Activated B cell treated with CpG ODN at 0.5 μM for 24 hours (primary cell): ENCODE data around the gene DMBT1. TPM values are rescaled to one million over a fixed set of nuclear protein-coding genes. Genes with fewer than 3 reads are reported as not detected.

Source experiments
- ATAC-seq: fragments of 200-7000 bp; cut with Tn5 transposase; one replicate; pipeline ENCODE4 v1.10.0; 2021; ENCODE audit warnings: low read depth, mild to moderate bottlenecking, moderate library complexity
- CTCF ChIA-PET: fragments of 350-600 bp; sonication (Branson Sonifier 250); formaldehyde crosslinking; loops from one replicate; lab custom pipeline; 2021; ENCODE audit warnings: antibody characterized with exemption; lab: Charles Lee
- POLR2A ChIA-PET: fragments of 350-600 bp; sonication (Branson Sonifier 250); formaldehyde crosslinking; loops from one replicate; lab custom pipeline; 2021; ENCODE audit warnings: antibody characterized with exemption; lab: Charles Lee
- DNase-seq: peaks from one replicate; pipeline ENCODE4 v3.0.0; 2022
- H3K27ac Mint-ChIP-seq: one replicate; pipeline ENCODE4 v1.8.0; 2020; ENCODE audit warnings: mixed read lengths
- H3K27me3 Mint-ChIP-seq: one replicate; pipeline ENCODE4 v1.8.0; 2021; ENCODE audit warnings: mixed read lengths
- H3K36me3 Mint-ChIP-seq: one replicate; pipeline ENCODE4 v1.8.0; 2021; ENCODE audit warnings: low read depth, mixed read lengths
- H3K4me1 Mint-ChIP-seq: one replicate; pipeline ENCODE4 v1.8.0; 2021; ENCODE audit warnings: mixed read lengths
- H3K4me3 Mint-ChIP-seq: one replicate; pipeline ENCODE4 v1.8.0; 2020; ENCODE audit warnings: mild to moderate bottlenecking, mixed read lengths
- H3K9me3 Mint-ChIP-seq: one replicate; pipeline ENCODE4 v1.8.0; 2020; ENCODE audit warnings: mixed read lengths
- intact Hi-C: fragments of 100-400 bp; cut with micrococcal nuclease; formaldehyde crosslinking; loops from one replicate; pipeline ENCODE4 v1.15.1; 2024
- total RNA-seq: library from RNA; stranded (reverse); gene quantifications from 2 replicates; pipeline ENCODE4 v1.2.3, GENCODE V29; 2022
- TF ChIP-seq, protein P1 (sequence below): fragments of 200-600 bp; IDR thresholded peaks from one replicate; pipeline ENCODE4 v1.8.0; 2022; ENCODE audit warnings: antibody characterized with exemption, mild to moderate bottlenecking

The DMBT1 gene
- total RNA-seq, 1 donor from 2014 or later, result not detected

DNA sequence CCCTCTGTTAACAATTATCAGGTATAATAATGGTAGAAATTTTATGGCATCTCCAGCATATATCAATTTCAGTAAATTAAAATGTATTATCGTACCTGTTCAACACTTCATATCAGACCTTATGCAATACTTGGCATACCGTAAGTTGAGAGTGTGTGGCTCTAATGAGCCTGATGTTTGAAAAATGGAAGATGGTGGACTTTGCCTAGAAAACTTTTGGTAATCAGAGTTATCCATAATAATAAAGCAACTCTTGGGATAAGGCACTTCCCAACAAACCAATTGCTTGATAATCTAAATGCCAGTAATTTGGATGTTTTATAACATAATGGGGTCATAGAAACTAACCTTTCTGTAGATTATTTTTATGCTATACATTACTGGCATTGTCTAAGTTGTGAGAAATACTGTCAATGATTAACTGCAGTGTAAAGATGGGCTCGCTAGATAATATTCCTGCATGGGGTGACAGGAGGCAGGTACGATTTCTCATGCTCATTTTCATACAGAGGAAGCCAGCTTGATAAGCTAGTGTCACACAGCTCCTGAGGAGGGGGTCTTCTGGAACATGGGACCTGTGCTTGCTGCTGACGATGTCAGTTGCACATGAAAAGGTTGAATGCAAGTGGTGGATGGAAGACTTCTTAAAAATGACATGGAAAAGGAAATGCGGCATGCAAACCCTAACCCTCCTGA, 27.8 kb upstream of the DMBT1 start:
- Mint-ChIP-seq H3K4me1 (no peaks in the 10 kb centered on the region), H3K9me3 (peaks cover 2% of the 10 kb centered on the region), H3K27me3 (peaks cover 20% of the 10 kb centered on the region), H3K36me3 (no peaks in the 10 kb centered on the region), H3K27ac (no peak overlapping the region), H3K4me3 (no peak overlapping the region)
- DNase-seq, result no peak
- ChIA-PET CTCF (no interaction called here), POLR2A (no interaction called here)
- TF ChIP-seq, protein P1, sequence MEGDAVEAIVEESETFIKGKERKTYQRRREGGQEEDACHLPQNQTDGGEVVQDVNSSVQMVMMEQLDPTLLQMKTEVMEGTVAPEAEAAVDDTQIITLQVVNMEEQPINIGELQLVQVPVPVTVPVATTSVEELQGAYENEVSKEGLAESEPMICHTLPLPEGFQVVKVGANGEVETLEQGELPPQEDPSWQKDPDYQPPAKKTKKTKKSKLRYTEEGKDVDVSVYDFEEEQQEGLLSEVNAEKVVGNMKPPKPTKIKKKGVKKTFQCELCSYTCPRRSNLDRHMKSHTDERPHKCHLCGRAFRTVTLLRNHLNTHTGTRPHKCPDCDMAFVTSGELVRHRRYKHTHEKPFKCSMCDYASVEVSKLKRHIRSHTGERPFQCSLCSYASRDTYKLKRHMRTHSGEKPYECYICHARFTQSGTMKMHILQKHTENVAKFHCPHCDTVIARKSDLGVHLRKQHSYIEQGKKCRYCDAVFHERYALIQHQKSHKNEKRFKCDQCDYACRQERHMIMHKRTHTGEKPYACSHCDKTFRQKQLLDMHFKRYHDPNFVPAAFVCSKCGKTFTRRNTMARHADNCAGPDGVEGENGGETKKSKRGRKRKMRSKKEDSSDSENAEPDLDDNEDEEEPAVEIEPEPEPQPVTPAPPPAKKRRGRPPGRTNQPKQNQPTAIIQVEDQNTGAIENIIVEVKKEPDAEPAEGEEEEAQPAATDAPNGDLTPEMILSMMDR, result no peak
- intact Hi-C loops, result no loop called here
- ATAC-seq, result no peak

DNA sequence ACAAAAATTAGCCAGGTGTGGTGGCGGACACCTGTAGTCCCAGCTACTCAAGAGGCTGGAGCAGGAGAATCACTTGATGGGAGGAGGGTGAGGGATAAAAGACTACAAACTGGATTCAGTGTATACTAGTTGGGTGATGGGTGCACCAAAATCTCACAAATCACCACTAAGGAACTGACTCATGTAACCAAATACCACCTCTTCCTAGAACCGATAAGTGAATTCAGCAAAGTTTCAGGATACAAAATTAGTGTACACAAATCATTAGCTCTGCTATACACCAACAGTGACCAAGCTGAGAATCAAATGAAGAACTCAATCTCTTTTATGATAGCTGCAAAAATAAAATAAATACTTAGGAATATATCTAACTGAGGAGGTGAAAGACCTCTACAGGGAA, 23.0 kb upstream of the DMBT1 start:
- Mint-ChIP-seq H3K9me3 (peaks cover 2% of the 10 kb centered on the region), H3K4me3 (no peak overlapping the region), H3K27me3 (peaks cover 30% of the 10 kb centered on the region), H3K4me1 (no peaks in the 10 kb centered on the region), H3K27ac (no peak overlapping the region), H3K36me3 (no peaks in the 10 kb centered on the region)
- DNase-seq (no peak), ATAC-seq (no peak)
- TF ChIP-seq, protein P1, result no peak
- intact Hi-C loops, result no loop called here
- CTCF ChIA-PET, result no interaction called here
- POLR2A ChIA-PET, result no interaction called here

DNA sequence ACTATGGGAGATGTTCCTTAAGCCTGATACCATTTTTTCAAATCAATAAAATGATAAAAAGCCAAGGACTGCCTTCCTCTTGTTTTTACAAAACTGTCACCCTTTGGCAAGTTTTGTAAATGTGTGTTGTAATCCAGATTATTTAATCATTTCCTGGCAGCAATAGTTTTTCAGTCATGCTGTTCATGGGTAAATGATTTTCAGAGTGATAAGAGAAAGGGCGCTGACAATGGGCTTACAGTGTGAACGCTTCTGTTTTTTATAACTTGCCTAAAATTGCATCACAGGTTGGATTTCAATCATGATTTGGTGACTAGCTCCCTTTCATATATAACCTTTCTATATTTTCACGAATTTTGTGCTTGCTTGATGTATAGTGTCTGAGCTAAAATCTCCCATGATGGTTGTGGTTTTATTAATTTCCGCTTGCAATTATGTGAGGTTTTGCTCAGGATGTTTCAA, 19.0 kb upstream of the DMBT1 start:
- Mint-ChIP-seq H3K4me3 (no peak overlapping the region), H3K27me3 (peaks cover 29% of the 10 kb centered on the region), H3K9me3 (peaks cover 2% of the 10 kb centered on the region), H3K27ac (no peak overlapping the region), H3K36me3 (no peaks in the 10 kb centered on the region), H3K4me1 (no peaks in the 10 kb centered on the region)
- TF ChIP-seq, protein P1, result no peak
- CTCF ChIA-PET, result no interaction called here
- POLR2A ChIA-PET, result no interaction called here
- intact Hi-C loops, result no loop called here
- ATAC-seq (no peak), DNase-seq (no peak)

DNA sequence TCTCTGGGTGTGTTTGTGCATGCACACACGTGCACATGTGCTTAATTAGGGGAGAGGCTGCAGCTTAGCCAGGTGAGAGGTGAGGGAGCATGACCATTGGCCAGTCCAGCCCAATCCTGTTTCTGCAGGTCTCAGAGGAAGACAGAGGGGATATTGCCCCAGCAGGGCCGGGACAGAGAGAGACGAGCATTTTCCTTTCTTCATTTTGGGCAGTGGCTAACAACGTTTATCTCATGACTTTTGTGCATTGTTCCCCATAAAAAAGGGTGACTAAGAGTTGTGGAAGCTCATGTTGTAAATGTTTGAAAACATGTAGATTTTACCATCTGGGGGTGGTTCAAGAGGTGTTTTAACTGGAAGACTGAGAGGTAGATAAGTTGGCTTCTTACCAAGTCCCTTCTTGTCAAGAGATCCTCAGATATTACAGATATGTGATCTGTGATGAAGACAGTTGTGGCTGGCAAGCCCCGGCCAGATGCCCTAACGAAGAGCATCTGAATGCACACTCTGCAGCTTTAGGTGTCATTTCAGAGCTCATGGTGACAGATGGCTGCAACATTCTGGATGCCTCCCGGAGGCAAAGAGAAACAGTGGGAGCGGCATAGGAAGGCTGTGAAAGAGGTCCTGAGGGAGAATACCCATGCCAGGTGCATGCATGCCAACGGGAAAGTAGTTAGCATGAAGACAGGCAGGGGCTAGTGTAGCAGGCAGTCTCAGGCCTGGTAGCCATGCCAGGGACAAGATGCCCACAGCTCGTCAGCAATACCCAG, 16.7 kb upstream of the DMBT1 start:
- H3K4me1 Mint-ChIP-seq, result no peaks in the 10 kb centered on the region
- ChIA-PET CTCF (no interaction called here), POLR2A (no interaction called here)
- intact Hi-C loops, result no loop called here
- TF ChIP-seq, protein P1, result no peak
- H3K4me3 Mint-ChIP-seq, result no peak overlapping the region
- no peak overlapping the region for H3K27ac Mint-ChIP-seq
- H3K36me3 Mint-ChIP-seq, result no peaks in the 10 kb centered on the region
- ATAC-seq, result no peak
- H3K27me3 Mint-ChIP-seq, result peaks cover 24% of the 10 kb centered on the region
- H3K9me3 Mint-ChIP-seq, result no peaks in the 10 kb centered on the region
- no peak for DNase-seq

DNA sequence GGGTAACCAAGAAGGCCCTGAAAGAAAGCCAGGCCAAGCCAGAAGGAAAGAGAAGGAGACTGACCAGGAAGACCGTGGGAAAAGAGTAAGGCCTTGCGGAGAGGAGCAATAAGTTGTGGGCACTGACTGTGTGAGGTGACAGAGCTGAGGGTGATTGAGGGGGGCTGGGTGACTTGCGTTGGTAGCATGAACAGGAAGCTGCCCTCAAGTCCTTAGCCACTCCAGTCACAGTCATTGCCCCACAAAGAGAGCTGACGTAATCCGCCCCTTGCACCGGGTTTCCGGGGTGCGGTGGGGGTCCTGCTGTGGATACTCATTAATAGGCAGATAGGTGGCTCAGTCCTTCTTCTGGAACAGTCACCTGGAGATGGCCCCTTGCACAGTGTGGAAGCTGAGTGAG, 16.1 kb upstream of the DMBT1 start:
- Mint-ChIP-seq H3K4me1 (no peaks in the 10 kb centered on the region), H3K27ac (no peak overlapping the region), H3K36me3 (no peaks in the 10 kb centered on the region), H3K27me3 (peaks cover 23% of the 10 kb centered on the region), H3K9me3 (no peaks in the 10 kb centered on the region), H3K4me3 (no peak overlapping the region)
- POLR2A ChIA-PET, result no interaction called here
- CTCF ChIA-PET, result no interaction called here
- intact Hi-C loops, result no loop called here
- no peak for DNase-seq
- no peak for ATAC-seq
- TF ChIP-seq, protein P1, result no peak
